HepG2 (cell line): ENCODE measurements around the gene MIDN. TPM values are rescaled to one million over a fixed set of nuclear protein-coding genes. Genes with fewer than 3 reads are reported as not detected.
A peak's percentile ranks its signal among the peaks of the same experiment; 100 is the strongest.

Experiments used
- BCL6 ChIP-seq: IDR thresholded peaks from 2 replicates; pipeline ENCODE4 v1.6.1; 2016; ENCODE audit warnings: missing genetic modification reagents, missing compliant biosample characterization
- BRD4 ChIP-seq: sonication (generic); formaldehyde crosslinking; IDR thresholded peaks from 2 replicates; pipeline ENCODE4 v1.4.0; 2020; ENCODE audit warnings: missing genetic modification reagents
- CCDC6 ChIP-seq: sonication (generic); formaldehyde crosslinking; IDR thresholded peaks from 2 replicates; pipeline ENCODE4 v1.8.1; 2022; ENCODE audit warnings: mild to moderate bottlenecking, missing genetic modification reagents, moderate library complexity
- DR1 ChIP-seq: sonication (generic); formaldehyde crosslinking; IDR thresholded peaks from 2 replicates; pipeline ENCODE4 v1.8.0; 2021; ENCODE audit warnings: mild to moderate bottlenecking, missing genetic modification reagents, inconsistent platforms
- FOXA3 ChIP-seq: IDR thresholded peaks from 2 replicates; pipeline ENCODE4 v1.6.1; 2016; ENCODE audit warnings: missing genetic modification reagents, missing compliant biosample characterization
- GABPA ChIP-seq, 2 experiments: IDR thresholded peaks; 2 replicates each; pipeline ENCODE4 v1.6.1; 2011 to 2016; ENCODE audit warnings: low read depth in 2 of 2, low read length in 1 of 2, missing biosample characterization in 1 of 2, missing genetic modification characterization in 1 of 2
- KDM4B ChIP-seq: sonication (generic); formaldehyde crosslinking; IDR thresholded peaks from 2 replicates; pipeline ENCODE4 v1.4.0; 2020; ENCODE audit warnings: missing genetic modification reagents
- KLF11 ChIP-seq: IDR thresholded peaks from 2 replicates; pipeline ENCODE4 v1.6.1; 2016; ENCODE audit warnings: missing compliant biosample characterization
- MYC ChIP-seq: sonication (generic); formaldehyde crosslinking; IDR thresholded peaks from 2 replicates; pipeline ENCODE4 v1.9.0; 2021; ENCODE audit warnings: missing genetic modification reagents, borderline replicate concordance
- ZNF546 ChIP-seq: sonication (generic); formaldehyde crosslinking; conservative IDR thresholded peaks from 2 replicates; pipeline ENCODE4 v1.8.1; 2023; ENCODE audit warnings: mild to moderate bottlenecking, missing genetic modification reagents
- ZNF619 ChIP-seq: sonication (generic); formaldehyde crosslinking; IDR thresholded peaks from 2 replicates; pipeline ENCODE4 v1.4.0; 2020; ENCODE audit warnings: mild to moderate bottlenecking, missing genetic modification reagents
- ZNF678 ChIP-seq: sonication (generic); formaldehyde crosslinking; IDR thresholded peaks from 2 replicates; pipeline ENCODE4 v1.4.0; 2020; ENCODE audit warnings: mild to moderate bottlenecking, missing genetic modification reagents
- polyA plus RNA-seq, 8 experiments: library from polyadenylated mRNA; depleted of rRNA in 3 of 8; stranded (reverse) in 7 of 8; unstranded in 1 of 8; fragments of >200 nt; fragmentation: Illumina TruSeq in 4 of 8; extraction: Trizol in 4 of 8; gene quantifications; 2 replicates each; pipeline versions ENCODE4 v1.2.1 to v1.2.3, GENCODE V29; 2011 to 2016; ENCODE audit warnings: low read depth in 4 of 8, missing spikeins in 1 of 8, mixed read lengths in 1 of 8; ENCODE audit not compliant: insufficient read depth in 1 of 8
- total RNA-seq, 5 experiments: library from RNA; depleted of rRNA; stranded (reverse); fragments of >200 nt; fragmentation: Illumina TruSeq; extraction: Trizol; gene quantifications; 2 replicates each; pipeline ENCODE4 v1.2.3, GENCODE V29; 2016; ENCODE audit warnings: low read depth in 1 of 5
- TF ChIP-seq, protein P1 (sequence below): IDR thresholded peaks from 2 replicates; pipeline ENCODE4 v1.6.1; 2016; ENCODE audit warnings: missing compliant biosample characterization, missing genetic modification reagents, borderline replicate concordance
- TF ChIP-seq, protein P2 (sequence below): sonication (generic); formaldehyde crosslinking; IDR thresholded peaks from 2 replicates; pipeline ENCODE4 v1.4.0; 2020; ENCODE audit warnings: mild to moderate bottlenecking, missing genetic modification reagents
- TF ChIP-seq, protein P3 (sequence below), 2 experiments: sonication (generic) in 1 of 2; formaldehyde crosslinking in 1 of 2; IDR thresholded peaks; 2 replicates each; pipeline versions ENCODE4 v1.4.0 to v1.6.1; 2016 to 2020; ENCODE audit warnings: borderline replicate concordance in 1 of 2, low read depth in 1 of 2, mild to moderate bottlenecking in 1 of 2, missing genetic modification reagents in 1 of 2
- TF ChIP-seq, protein P4 (sequence below): sonication (generic); formaldehyde crosslinking; IDR thresholded peaks from 2 replicates; pipeline ENCODE4 v1.5.0; 2020; ENCODE audit warnings: mild to moderate bottlenecking, missing genetic modification reagents
- TF ChIP-seq, protein P5 (sequence below): sonication (generic); formaldehyde crosslinking; IDR thresholded peaks from 2 replicates; pipeline ENCODE4 v1.4.0; 2020; ENCODE audit warnings: mild to moderate bottlenecking, low read depth, missing genetic modification reagents

Gene MIDN
- total and polyA plus RNA-seq, 2 of the 13 experiments (the other 11 are each of a cell fraction or from before 2014, with no cell fraction given): 8.4 to 18.0 TPM

DNA sequence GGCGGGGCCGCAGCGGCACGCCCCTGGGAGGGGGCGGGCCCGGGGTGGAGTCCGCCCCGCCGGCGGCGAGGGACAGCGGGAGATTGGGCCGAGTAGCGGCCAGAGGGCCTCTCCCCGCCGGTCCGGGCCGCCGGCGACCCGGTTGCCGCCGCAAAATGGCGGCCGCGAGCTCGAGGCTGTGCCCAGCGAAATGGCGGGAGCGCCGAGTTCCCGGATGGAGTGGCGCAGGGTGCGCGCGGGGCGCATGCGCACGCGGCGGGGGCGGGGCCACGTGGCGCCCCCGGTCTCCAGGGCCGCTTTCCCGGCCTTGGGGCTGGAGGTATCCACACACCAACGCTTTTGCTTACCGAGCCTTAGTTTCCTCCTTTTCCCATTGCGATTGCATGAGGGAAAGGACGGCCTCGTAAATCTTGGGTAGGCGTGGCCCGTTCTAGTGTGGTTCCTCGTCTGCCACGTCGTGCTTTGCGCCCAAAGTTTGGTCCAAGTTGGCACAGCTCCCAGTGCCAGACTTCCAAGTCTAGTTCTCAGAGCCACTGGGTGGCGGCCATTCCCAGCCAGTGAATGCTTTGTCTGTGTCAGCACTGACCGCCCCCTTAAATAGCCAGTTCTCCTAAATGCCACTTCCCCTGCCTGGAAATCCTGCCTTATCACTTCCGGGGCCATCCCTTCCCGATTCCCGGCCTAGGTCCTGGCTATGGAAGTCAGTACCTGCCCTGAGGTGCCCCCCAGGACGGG lies 21.3 kb downstream of the MIDN start (continued):
- TF ChIP-seq, protein P1, sequence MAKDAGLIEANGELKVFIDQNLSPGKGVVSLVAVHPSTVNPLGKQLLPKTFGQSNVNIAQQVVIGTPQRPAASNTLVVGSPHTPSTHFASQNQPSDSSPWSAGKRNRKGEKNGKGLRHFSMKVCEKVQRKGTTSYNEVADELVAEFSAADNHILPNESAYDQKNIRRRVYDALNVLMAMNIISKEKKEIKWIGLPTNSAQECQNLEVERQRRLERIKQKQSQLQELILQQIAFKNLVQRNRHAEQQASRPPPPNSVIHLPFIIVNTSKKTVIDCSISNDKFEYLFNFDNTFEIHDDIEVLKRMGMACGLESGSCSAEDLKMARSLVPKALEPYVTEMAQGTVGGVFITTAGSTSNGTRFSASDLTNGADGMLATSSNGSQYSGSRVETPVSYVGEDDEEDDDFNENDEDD: peak; percentile 94; the same call in 1 of the 2 replicates
- TF ChIP-seq BCL6 (CRISPR knock-in tag) (peak; percentile 1; the same call in 1 of the 2 replicates), KDM4B (CRISPR knock-in tag) (no peak), FOXA3 (CRISPR knock-in tag) (no peak; the same call in 1 of the 2 replicates), ZNF546 (peak; percentile 74; the same call in 1 of the 2 replicates), DR1 (CRISPR knock-in tag) (0 out of 2 replicates have a peak, but pooled peaks have one; percentile 26), KLF11 (CRISPR knock-in tag) (0 out of 2 replicates have a peak, but pooled peaks have one; percentile 11), BRD4 (CRISPR knock-in tag) (no peak), CCDC6 (CRISPR knock-in tag) (peak; percentile 75; the same call in 1 of the 2 replicates), ZNF619 (CRISPR knock-in tag) (0 out of 2 replicates have a peak, but pooled peaks have one; percentile 35), GABPA (IDR thresholded peaks at IDR 0.05; ENCODE audit: low read depth, low read length) (no peak), GABPA (CRISPR knock-in tag; IDR thresholded peaks at IDR 0.05; ENCODE audit: low read depth) (peak; percentile 58), MYC (peak; percentile 84), ZNF678 (no peak)
- TF ChIP-seq, protein P2, sequence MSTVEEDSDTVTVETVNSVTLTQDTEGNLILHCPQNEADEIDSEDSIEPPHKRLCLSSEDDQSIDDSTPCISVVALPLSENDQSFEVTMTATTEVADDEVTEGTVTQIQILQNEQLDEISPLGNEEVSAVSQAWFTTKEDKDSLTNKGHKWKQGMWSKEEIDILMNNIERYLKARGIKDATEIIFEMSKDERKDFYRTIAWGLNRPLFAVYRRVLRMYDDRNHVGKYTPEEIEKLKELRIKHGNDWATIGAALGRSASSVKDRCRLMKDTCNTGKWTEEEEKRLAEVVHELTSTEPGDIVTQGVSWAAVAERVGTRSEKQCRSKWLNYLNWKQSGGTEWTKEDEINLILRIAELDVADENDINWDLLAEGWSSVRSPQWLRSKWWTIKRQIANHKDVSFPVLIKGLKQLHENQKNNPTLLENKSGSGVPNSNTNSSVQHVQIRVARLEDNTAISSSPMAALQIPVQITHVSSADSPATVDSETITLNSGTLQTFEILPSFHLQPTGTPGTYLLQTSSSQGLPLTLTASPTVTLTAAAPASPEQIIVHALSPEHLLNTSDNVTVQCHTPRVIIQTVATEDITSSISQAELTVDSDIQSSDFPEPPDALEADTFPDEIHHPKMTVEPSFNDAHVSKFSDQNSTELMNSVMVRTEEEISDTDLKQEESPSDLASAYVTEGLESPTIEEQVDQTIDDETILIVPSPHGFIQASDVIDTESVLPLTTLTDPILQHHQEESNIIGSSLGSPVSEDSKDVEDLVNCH (CRISPR knock-in tag): peak; percentile 86; the same call in 1 of the 2 replicates
- TF ChIP-seq, protein P3, sequence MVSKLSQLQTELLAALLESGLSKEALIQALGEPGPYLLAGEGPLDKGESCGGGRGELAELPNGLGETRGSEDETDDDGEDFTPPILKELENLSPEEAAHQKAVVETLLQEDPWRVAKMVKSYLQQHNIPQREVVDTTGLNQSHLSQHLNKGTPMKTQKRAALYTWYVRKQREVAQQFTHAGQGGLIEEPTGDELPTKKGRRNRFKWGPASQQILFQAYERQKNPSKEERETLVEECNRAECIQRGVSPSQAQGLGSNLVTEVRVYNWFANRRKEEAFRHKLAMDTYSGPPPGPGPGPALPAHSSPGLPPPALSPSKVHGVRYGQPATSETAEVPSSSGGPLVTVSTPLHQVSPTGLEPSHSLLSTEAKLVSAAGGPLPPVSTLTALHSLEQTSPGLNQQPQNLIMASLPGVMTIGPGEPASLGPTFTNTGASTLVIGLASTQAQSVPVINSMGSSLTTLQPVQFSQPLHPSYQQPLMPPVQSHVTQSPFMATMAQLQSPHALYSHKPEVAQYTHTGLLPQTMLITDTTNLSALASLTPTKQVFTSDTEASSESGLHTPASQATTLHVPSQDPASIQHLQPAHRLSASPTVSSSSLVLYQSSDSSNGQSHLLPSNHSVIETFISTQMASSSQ (IDR thresholded peaks at IDR 0.05; ENCODE audit: low read depth): no peak
- TF ChIP-seq, protein P3 (CRISPR knock-in tag; IDR thresholded peaks at IDR 0.05; ENCODE audit: borderline replicate concordance): 0 out of 2 replicates have a peak, but pooled peaks have one; percentile 61
- TF ChIP-seq, protein P4, sequence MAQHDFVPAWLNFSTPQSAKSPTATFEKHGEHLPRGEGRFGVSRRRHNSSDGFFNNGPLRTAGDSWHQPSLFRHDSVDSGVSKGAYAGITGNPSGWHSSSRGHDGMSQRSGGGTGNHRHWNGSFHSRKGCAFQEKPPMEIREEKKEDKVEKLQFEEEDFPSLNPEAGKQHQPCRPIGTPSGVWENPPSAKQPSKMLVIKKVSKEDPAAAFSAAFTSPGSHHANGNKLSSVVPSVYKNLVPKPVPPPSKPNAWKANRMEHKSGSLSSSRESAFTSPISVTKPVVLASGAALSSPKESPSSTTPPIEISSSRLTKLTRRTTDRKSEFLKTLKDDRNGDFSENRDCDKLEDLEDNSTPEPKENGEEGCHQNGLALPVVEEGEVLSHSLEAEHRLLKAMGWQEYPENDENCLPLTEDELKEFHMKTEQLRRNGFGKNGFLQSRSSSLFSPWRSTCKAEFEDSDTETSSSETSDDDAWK (CRISPR knock-in tag): no peak
- TF ChIP-seq, protein P5, sequence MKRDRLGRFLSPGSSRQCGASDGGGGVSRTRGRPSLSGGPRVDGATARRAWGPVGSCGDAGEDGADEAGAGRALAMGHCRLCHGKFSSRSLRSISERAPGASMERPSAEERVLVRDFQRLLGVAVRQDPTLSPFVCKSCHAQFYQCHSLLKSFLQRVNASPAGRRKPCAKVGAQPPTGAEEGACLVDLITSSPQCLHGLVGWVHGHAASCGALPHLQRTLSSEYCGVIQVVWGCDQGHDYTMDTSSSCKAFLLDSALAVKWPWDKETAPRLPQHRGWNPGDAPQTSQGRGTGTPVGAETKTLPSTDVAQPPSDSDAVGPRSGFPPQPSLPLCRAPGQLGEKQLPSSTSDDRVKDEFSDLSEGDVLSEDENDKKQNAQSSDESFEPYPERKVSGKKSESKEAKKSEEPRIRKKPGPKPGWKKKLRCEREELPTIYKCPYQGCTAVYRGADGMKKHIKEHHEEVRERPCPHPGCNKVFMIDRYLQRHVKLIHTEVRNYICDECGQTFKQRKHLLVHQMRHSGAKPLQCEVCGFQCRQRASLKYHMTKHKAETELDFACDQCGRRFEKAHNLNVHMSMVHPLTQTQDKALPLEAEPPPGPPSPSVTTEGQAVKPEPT (CRISPR knock-in tag): no peak
